Breast epithelium (tissue), 3 donors: Measurements from ENCODE around the gene WWP2.

Experiments
- POLR2A ChIP-seq: fragments of 450-650 bp; IDR thresholded peaks from one replicate; pipeline ENCODE4 v1.6.1; 2016; ENCODE audit warnings: antibody characterized with exemption, mild to moderate bottlenecking, moderate library complexity
- POLR2AphosphoS5 ChIP-seq, 3 donors: sonication (generic); formaldehyde crosslinking; IDR thresholded peaks; one replicate each; pipeline ENCODE4 v1.6.1; 2017; ENCODE audit warnings: antibody characterized with exemption in 3 of 3
- TF ChIP-seq, protein P1 (sequence below), 3 donors: fragments of 450-650 bp; IDR thresholded peaks; one replicate each; pipeline ENCODE4 v1.5.1; 2016 to 2017; ENCODE audit warnings: antibody characterized with exemption in 3 of 3, mild to moderate bottlenecking in 3 of 3, moderate library complexity in 3 of 3

DNA sequence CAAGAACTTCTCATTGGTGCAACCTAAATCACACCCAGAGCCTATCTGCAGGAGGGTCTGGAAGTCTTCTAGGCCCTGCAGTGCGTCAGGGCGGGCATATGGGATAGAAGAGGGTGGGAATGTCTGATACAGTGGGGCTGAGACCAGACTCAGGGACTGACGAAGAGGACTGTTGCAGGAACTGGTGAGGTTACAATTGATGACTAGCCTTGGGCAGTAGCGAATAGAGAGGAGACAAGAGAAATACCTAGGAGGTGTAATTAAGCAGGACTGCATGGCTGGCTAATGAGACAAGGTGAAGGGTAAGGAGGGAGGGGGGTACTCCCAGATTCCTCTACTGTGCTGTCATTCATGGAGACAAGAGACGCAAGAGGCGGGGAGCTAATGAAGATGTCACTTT is 91.3 kb downstream of the WWP2 start:
- TF ChIP-seq POLR2A: no peak
- TF ChIP-seq, protein P1, sequence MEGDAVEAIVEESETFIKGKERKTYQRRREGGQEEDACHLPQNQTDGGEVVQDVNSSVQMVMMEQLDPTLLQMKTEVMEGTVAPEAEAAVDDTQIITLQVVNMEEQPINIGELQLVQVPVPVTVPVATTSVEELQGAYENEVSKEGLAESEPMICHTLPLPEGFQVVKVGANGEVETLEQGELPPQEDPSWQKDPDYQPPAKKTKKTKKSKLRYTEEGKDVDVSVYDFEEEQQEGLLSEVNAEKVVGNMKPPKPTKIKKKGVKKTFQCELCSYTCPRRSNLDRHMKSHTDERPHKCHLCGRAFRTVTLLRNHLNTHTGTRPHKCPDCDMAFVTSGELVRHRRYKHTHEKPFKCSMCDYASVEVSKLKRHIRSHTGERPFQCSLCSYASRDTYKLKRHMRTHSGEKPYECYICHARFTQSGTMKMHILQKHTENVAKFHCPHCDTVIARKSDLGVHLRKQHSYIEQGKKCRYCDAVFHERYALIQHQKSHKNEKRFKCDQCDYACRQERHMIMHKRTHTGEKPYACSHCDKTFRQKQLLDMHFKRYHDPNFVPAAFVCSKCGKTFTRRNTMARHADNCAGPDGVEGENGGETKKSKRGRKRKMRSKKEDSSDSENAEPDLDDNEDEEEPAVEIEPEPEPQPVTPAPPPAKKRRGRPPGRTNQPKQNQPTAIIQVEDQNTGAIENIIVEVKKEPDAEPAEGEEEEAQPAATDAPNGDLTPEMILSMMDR (IDR thresholded peaks at IDR 0.05): no peak
- no peak for TF ChIP-seq POLR2AphosphoS5 (IDR thresholded peaks at IDR 0.05)
